Stimulated activated CD4-positive, alpha-beta T cell treated with anti-CD3 and anti-CD28 coated beads, Interleukin-1b, Interleukin-23, amount 100 ng/mL, for 24 hours (primary cell): Measurements from ENCODE around the gene ATOSB.
"Not testable (repeated sequence)": the region's sequence is repeated elsewhere in the genome, so short reads cannot be mapped to it uniquely, and the experiment has no call there.

Experiments used
- DNase-seq, 4 experiments: peaks; one replicate each; pipeline ENCODE4 v3.0.0-alpha.2; 2020; ENCODE audit warnings: low read depth in 4 of 4, low spot score in 1 of 4

Gene ATOSB

GRCh38 chr9:35115680-35116538 is at the start of gene ATOSB:
TSS of gene ATOSB (minus strand) at chr9:35115862. CDS start at chr9:35108274, 7,588 bp downstream.
- DNase-seq: peak; percentile 77 to 90 (median 82)

GRCh38 chr9:35164711-35165110 is 49.0 kb upstream of the ATOSB start:
- DNase-seq: no peak

GRCh38 chr9:35163413-35163812 is 47.8 kb upstream of the ATOSB start:
- DNase-seq: no peak

- DNase-seq: no peak
These were observed 47.1 kb upstream of the ATOSB start for GRCh38 chr9:35162605-35163315.

GRCh38 chr9:35161713-35162604 is 46.3 kb upstream of the ATOSB start, which contains the start of gene UNC13B:
TSS of gene UNC13B (plus strand) at chr9:35162009. CDS start at chr9:35162284, 275 bp downstream.
- peak; percentile 49 to 76 (median 65) for DNase-seq

- no peak for DNase-seq
These were observed 43.0 kb upstream of the ATOSB start for GRCh38 chr9:35158501-35159280.

- not testable (repeated sequence) for DNase-seq
These were observed 42.2 kb upstream of the ATOSB start for GRCh38 chr9:35157836-35158235.

GRCh38 chr9:35156781-35157180 is 41.1 kb upstream of the ATOSB start:
- no peak for DNase-seq

GRCh38 chr9:35152926-35153325 is 37.3 kb upstream of the ATOSB start:
- no peak for DNase-seq

GRCh38 chr9:35147941-35148563 is 32.4 kb upstream of the ATOSB start:
- not testable (repeated sequence) for DNase-seq

- no peak for DNase-seq
These were observed 26.4 kb upstream of the ATOSB start for GRCh38 chr9:35142037-35142436.

- no peak for DNase-seq
These were observed 24.4 kb upstream of the ATOSB start for GRCh38 chr9:35140093-35140492.

GRCh38 chr9:35136866-35137265 is 21.2 kb upstream of the ATOSB start:
- DNase-seq: no peak

GRCh38 chr9:35135988-35136387 is 20.3 kb upstream of the ATOSB start:
- no peak for DNase-seq

- no peak for DNase-seq
These were observed 19.3 kb upstream of the ATOSB start for GRCh38 chr9:35134920-35135319.

- DNase-seq: peak; percentile 78 to 80 (median 80)
These were observed 1.4 kb upstream of the ATOSB start for GRCh38 chr9:35116898-35117551.

- no peak for DNase-seq
These were observed 856 bp upstream of the ATOSB start for GRCh38 chr9:35116539-35116897.

GRCh38 chr9:35114840-35115628 is 628 bp downstream of the ATOSB start:
- no peak for DNase-seq
